ENCODE results near the gene CST1. TPM values are rescaled to one million over a fixed set of nuclear protein-coding genes. Genes with fewer than 3 reads are reported as not detected.

The CST1 gene
- total and polyA plus RNA-seq, 2 donors (not counting 1 experiment from before 2014, with no cell fraction given): 3.6 to 3.9 TPM

GRCh38 chr20:23697947-23698346 is 52.8 kb downstream of the CST1 start:
- H3K4me3 ChIP-seq (replicated peaks in 1 of 4; ENCODE audit: control extremely low read depth in 1 of 4, insufficient read depth in 1 of 4, low read depth in 3 of 4, low read length in 4 of 4): no peak overlapping the region
- H3K4me2 ChIP-seq (ENCODE audit: extremely low read depth, insufficient read depth, low read length): no peak overlapping the region

More at GRCh38 chr20:23697947-23698346, 52.8 kb downstream of the CST1 start:
- Histone ChIP-seq H3K79me2 (ENCODE audit: control insufficient read depth, insufficient read depth, low read length) (no peaks in the 10 kb centered on the region), H2AFZ (ENCODE audit: low read length) (no peak overlapping the region), H3K27ac (ENCODE audit: insufficient read depth, low read length) (no peak overlapping the region), H3K27me3 (ENCODE audit: control insufficient read depth, insufficient read depth, low read length) (no peaks in the 10 kb centered on the region), H3K9me3 (ENCODE audit: control insufficient read depth, insufficient read depth, low read depth, low read length) (no peaks in the 10 kb centered on the region), H4K20me1 (ENCODE audit: control insufficient read depth, extremely low read depth, insufficient read depth, low read length) (no peaks in the 10 kb centered on the region), H3K36me3 (ENCODE audit: control insufficient read depth, insufficient read depth, low read length) (no peaks in the 10 kb centered on the region), H3K4me1 (ENCODE audit: control insufficient read depth, extremely low read depth, insufficient read depth, low read length) (peaks cover 2% of the 10 kb centered on the region), H3K9ac (ENCODE audit: insufficient read depth, low read length) (no peak overlapping the region)
- TF ChIP-seq EZH2 (IDR thresholded peaks at IDR 0.05; ENCODE audit: low read length, missing control alignments): no peak
- TF ChIP-seq CTCF (conservative IDR thresholded peaks at IDR 0.05 in 1 of 2, IDR thresholded peaks at IDR 0.05 in 1 of 2; ENCODE audit: low read depth in 1 of 2, low read length in 2 of 2): no peak
- DNase-seq (ENCODE audit: low read depth in 2 of 2): no peak

Other genes with a start within 250 kb of the CST1 start
- gene CST9L, start 182.5 kb downstream of the CST1 start, total RNA-seq: not detected in 2 replicates
- gene CST9L, start 182.5 kb downstream of the CST1 start, polyA plus RNA-seq: not detected in 2 replicates
- gene CST9, start 145.0 kb downstream of the CST1 start, total RNA-seq: not detected in 2 replicates
- gene CST9, start 145.0 kb downstream of the CST1 start, polyA plus RNA-seq: not detected in 2 replicates
- 135 and 162 TPM in 2 replicates for gene CST3, start 113.0 kb downstream of the CST1 start, total RNA-seq
- 136 and 180 TPM in 2 replicates for gene CST3, start 113.0 kb downstream of the CST1 start, polyA plus RNA-seq
- gene CST4, start 61.9 kb downstream of the CST1 start, total RNA-seq: 0.17 TPM in 1 of 2 replicates, not detected in the other
- 0.16 TPM in 1 of 2 replicates, not detected in the other for gene CST4, start 61.9 kb downstream of the CST1 start, polyA plus RNA-seq
- not detected in 2 replicates for gene CST2, start 75.8 kb upstream of the CST1 start, total RNA-seq
- 0.12 TPM in 1 of 2 replicates, not detected in the other for gene CST2, start 75.8 kb upstream of the CST1 start, polyA plus RNA-seq
- not detected in 2 replicates for gene CST5, start 128.8 kb upstream of the CST1 start, total RNA-seq
- not detected in 2 replicates for gene CST5, start 128.8 kb upstream of the CST1 start, polyA plus RNA-seq
- gene GGTLC1, start 237.8 kb upstream of the CST1 start, total RNA-seq: not detected in 2 replicates
- not detected in 2 replicates for gene GGTLC1, start 237.8 kb upstream of the CST1 start, polyA plus RNA-seq

Measured in fibroblast of lung (primary cell).